Bronchial epithelial cell (primary cell): ENCODE results near the gene ADGRV1. TPM values are rescaled to one million over a fixed set of nuclear protein-coding genes. Genes with fewer than 3 reads are reported as not detected.

ENCODE experiments used
- DNase-seq: peaks from one replicate; pipeline ENCODE4 v3.0.0-alpha.2; 2010; ENCODE audit warnings: low read depth
- FAIRE-seq: peaks from 2 replicates; lab custom pipeline; 2011; peaks lifted over from hg19 to GRCh38; lab: Jason Lieb, UNC
- H3K27me3 ChIP-seq: 2 replicates; pipeline ENCODE4 v1.5.1; 2011; ENCODE audit warnings: low read length; ENCODE audit not compliant: control insufficient read depth, insufficient read depth
- H3K36me3 ChIP-seq: 2 replicates; pipeline ENCODE4 v1.5.1; 2011; ENCODE audit warnings: low read length; ENCODE audit not compliant: control insufficient read depth, insufficient read depth
- H3K4me3 ChIP-seq: 2 replicates; pipeline ENCODE4 v1.5.1; 2011; ENCODE audit warnings: mild to moderate bottlenecking, low read depth, low read length, control low read depth
- CTCF ChIP-seq: IDR thresholded peaks from 2 replicates; pipeline ENCODE4 v1.5.1; 2011; ENCODE audit warnings: mild to moderate bottlenecking, moderate library complexity, low read length, control low read depth, inconsistent platforms; ENCODE audit not compliant: insufficient read depth, severe bottlenecking
- total RNA-seq: library from RNA; depleted of rRNA; stranded (reverse); fragments of >200 nt; gene quantifications from 2 replicates; pipeline ENCODE4 v1.2.1, GENCODE V29; 2014

ADGRV1 gene
- total RNA-seq, 1 donor from 2014 or later: 1.6 TPM

DNA sequence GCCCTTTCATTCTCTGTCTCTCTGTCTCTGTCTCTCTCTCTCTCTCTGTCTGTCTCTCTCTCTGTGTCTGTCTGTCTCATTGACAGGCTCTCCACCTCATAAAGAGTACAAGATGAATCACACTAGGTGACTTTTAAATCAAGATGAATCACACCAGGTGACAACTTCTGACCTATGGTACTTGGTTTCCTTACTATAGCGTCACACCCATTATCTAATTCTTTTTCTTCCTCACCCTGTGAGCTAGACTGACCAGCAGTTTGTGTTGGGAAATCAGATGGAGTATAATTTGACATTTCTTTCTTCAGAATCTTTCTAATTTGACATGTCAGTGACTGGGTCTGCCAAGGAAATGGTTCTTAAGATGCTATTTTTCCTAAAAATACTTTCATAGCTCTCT, 591.6 kb downstream of the ADGRV1 start:
- Histone ChIP-seq H3K27me3 (no peaks in the 10 kb centered on the region), H3K36me3 (no peaks in the 10 kb centered on the region), H3K4me3 (no peak overlapping the region)
- FAIRE-seq: peak; percentile 100
- peak; percentile 79 for DNase-seq
- no peak for TF ChIP-seq CTCF

DNA sequence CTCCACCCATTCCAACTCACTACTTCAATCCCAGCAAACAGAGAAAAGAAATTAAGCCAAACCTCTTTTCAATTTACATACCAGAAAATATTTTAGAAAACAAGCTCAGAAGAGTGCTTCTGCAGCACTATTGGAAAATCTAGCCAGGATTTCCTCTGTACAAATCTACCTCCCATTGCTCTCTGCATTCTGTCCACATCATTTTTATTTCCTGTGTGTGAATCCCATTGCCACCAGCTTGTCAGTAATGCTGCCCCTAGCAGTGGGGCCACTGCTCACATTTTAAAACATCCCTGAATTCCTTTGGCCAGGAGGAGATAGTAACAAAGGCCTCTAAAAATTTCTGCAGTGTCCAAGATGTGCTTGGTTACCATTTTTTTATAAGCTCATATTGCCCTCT, 592.0 kb downstream of the ADGRV1 start:
- no peak for FAIRE-seq
- no peaks in the 10 kb centered on the region for H3K36me3 ChIP-seq
- DNase-seq: no peak
- H3K4me3 ChIP-seq: no peak overlapping the region
- H3K27me3 ChIP-seq: no peaks in the 10 kb centered on the region
- no peak for TF ChIP-seq CTCF

GRCh38 chr5:91151947-91152346, 593.4 kb downstream of the ADGRV1 start:
- peak; percentile 77 for FAIRE-seq
- no peak for TF ChIP-seq CTCF

GRCh38 chr5:91154338-91154737, 595.7 kb downstream of the ADGRV1 start:
- FAIRE-seq (no peak), DNase-seq (no peak)
- TF ChIP-seq CTCF: no peak
- no peak overlapping the region for H3K4me3 ChIP-seq
- H3K27me3 ChIP-seq: no peaks in the 10 kb centered on the region
- H3K36me3 ChIP-seq: no peaks in the 10 kb centered on the region

More at GRCh38 chr5:91151947-91152346, 593.4 kb downstream of the ADGRV1 start:
- DNase-seq: peak; percentile 93
- no peak overlapping the region for H3K4me3 ChIP-seq
- no peaks in the 10 kb centered on the region for H3K27me3 ChIP-seq
- no peaks in the 10 kb centered on the region for H3K36me3 ChIP-seq

DNA sequence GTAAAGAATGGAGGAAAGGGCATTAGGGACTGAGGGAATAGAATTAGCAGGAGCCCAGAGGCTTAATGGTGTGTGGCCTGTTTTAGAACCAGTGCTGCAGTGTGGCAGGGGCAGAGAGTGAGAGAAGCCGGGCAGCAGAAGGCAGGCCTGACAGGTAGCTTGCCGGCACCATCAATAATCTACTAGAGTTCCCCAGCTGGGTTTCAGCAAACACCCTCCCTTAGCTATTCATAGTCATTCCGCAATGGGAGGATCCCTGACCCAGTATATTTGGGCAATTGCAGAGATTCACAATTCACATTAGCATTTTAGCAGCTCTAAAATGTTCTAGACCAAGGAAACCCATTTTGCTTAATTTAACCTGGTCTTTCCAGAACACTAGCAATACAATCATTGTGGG, 596.7 kb downstream of the ADGRV1 start:
- Histone ChIP-seq H3K27me3 (no peaks in the 10 kb centered on the region), H3K4me3 (no peak overlapping the region), H3K36me3 (no peaks in the 10 kb centered on the region)
- FAIRE-seq (no peak), DNase-seq (no peak)
- TF ChIP-seq CTCF: no peak

DNA sequence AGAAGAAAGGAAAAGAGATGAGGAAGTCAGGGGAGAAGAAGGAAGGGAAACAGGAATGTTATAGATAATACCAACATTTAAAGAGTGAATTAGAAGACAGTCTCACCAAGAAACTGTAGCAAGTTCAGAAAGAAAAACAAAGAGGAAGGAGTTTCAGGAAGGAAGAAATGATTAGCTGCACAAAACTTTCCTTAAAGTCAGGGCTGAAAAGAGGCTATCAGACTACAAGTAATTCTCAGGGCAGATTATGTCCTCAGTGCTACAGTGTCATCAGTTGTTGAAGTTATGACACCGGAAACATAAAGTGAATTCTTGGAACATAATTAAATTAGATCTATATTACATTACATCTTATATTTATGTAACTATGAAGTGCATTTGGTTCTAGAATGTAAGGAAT, 597.6 kb downstream of the ADGRV1 start:
- Histone ChIP-seq H3K27me3 (no peaks in the 10 kb centered on the region), H3K36me3 (no peaks in the 10 kb centered on the region), H3K4me3 (no peak overlapping the region)
- no peak for DNase-seq
- TF ChIP-seq CTCF: no peak
- no peak for FAIRE-seq
